ENCODE data around the gene HOPX. TPM values are rescaled to one million over a fixed set of nuclear protein-coding genes. Genes with fewer than 3 reads are reported as not detected.
"Not testable (repeated sequence)": the region's sequence is repeated elsewhere in the genome, so short reads cannot be mapped to it uniquely, and the experiment has no call there.

Gene HOPX
- total and polyA plus RNA-seq, 2 experiments from 2014 or later, result not detected

- Histone ChIP-seq H3K79me2 (replicated peaks; ENCODE audit: insufficient read depth) (no peaks in the 10 kb centered on the region), H3K4me3 (no peak overlapping the region), H3K27ac (ENCODE audit: low read depth) (no peak overlapping the region), H2AFZ (no peak overlapping the region), H3K36me3 (ENCODE audit: insufficient read depth) (no peaks in the 10 kb centered on the region), H3K4me1 (ENCODE audit: insufficient read depth) (no peaks in the 10 kb centered on the region), H3K9me2 (ENCODE audit: insufficient read depth) (no peaks in the 10 kb centered on the region; the same call in 1 of the 2 replicates), H3K4me2 (no peak overlapping the region), H3F3A (replicated peaks; ENCODE audit: low read depth) (no peaks in the 10 kb centered on the region), H3K27me3 (ENCODE audit: insufficient read depth) (no peaks in the 10 kb centered on the region), H4K20me1 (replicated peaks; ENCODE audit: insufficient read depth) (no peaks in the 10 kb centered on the region)
- H3K9me3 Mint-ChIP-seq, result peaks cover 8% of the 10 kb centered on the region
- H3K4me3 Mint-ChIP-seq, result no peak overlapping the region
- no peaks in the 10 kb centered on the region for H3K36me3 Mint-ChIP-seq (ENCODE audit: low read depth)
- H3K4me1 Mint-ChIP-seq, result 0 out of 3 replicates have a peak, but pooled peaks cover 3% of the 10 kb centered on the region
- no peak overlapping the region for H3K27ac Mint-ChIP-seq
- TF ChIP-seq CREB1 (CRISPR knock-in tag; IDR thresholded peaks at IDR 0.05; ENCODE audit: low read depth), result no peak
- TF ChIP-seq ZNF462 (CRISPR knock-in tag; IDR thresholded peaks at IDR 0.05), result no peak
- TF ChIP-seq POLR2AphosphoS5 (IDR thresholded peaks at IDR 0.05; ENCODE audit: low read depth), result no peak
- no peak for TF ChIP-seq STAT1 (IDR thresholded peaks at IDR 0.05; ENCODE audit: unreplicated experiment)
- TF ChIP-seq ZNF331 (CRISPR knock-in tag; IDR thresholded peaks at IDR 0.05; ENCODE audit: low read depth), result no peak
- no peak for TF ChIP-seq EZH2phosphoT487 (IDR thresholded peaks at IDR 0.05; ENCODE audit: unreplicated experiment)
- TF ChIP-seq REST (IDR thresholded peaks at IDR 0.05; ENCODE audit: unreplicated experiment), result no peak
- no peak for TF ChIP-seq NANOG (IDR thresholded peaks at IDR 0.05; ENCODE audit: borderline replicate concordance)
- no peak for TF ChIP-seq JUNB (IDR thresholded peaks at IDR 0.05; ENCODE audit: unreplicated experiment)
- no peak for TF ChIP-seq ZNF114 (CRISPR knock-in tag; IDR thresholded peaks at IDR 0.05)
- DNase-seq (ENCODE audit: low spot score) (no peak), ATAC-seq (no peak)
- H3K27me3 Mint-ChIP-seq (ENCODE audit: insufficient read depth, low read depth, poor library complexity), result peaks cover 3% of the 10 kb centered on the region
Measured at GRCh38 chr4:56637154-56637553, 43.9 kb downstream of the HOPX start.

DNA sequence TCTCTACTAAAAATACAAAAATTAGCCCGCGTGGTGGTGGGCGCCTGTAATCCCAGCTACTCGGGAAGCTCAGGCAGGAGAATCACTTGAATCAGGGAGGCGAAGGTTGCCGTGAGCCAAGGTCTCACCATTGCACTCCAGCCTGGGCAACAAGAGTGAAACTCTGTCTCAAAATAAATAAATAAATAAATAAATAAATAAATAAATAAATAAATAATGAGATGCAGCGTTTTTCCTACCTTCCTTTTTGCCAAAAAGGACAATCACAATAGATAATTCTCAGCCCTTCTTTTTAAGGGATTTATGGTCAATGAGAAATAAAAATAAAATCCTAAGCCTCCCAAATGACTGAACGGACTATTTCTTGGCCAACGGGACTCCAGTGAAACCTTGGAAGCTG lies 46.1 kb downstream of the HOPX start:
- not testable (repeated sequence) for H3K27ac ChIP-seq (ENCODE audit: low read depth); H3K4me2 ChIP-seq; H3K27ac Mint-ChIP-seq; H3K4me3 ChIP-seq; H3K36me3 ChIP-seq (ENCODE audit: insufficient read depth); H3K36me3 Mint-ChIP-seq (ENCODE audit: low read depth); H3K4me1 ChIP-seq (ENCODE audit: insufficient read depth); H2AFZ ChIP-seq; H3K9me2 ChIP-seq (ENCODE audit: insufficient read depth); ATAC-seq; H3K4me1 Mint-ChIP-seq; H3K27me3 Mint-ChIP-seq (ENCODE audit: insufficient read depth, low read depth, poor library complexity); H4K20me1 ChIP-seq (replicated peaks; ENCODE audit: insufficient read depth); H3F3A ChIP-seq (replicated peaks; ENCODE audit: low read depth); H3K9me3 Mint-ChIP-seq; H3K79me2 ChIP-seq (replicated peaks; ENCODE audit: insufficient read depth); H3K27me3 ChIP-seq (ENCODE audit: insufficient read depth); DNase-seq (ENCODE audit: low spot score); H3K4me3 Mint-ChIP-seq
